ENCODE measurements around the gene DDRGK1.

DNA sequence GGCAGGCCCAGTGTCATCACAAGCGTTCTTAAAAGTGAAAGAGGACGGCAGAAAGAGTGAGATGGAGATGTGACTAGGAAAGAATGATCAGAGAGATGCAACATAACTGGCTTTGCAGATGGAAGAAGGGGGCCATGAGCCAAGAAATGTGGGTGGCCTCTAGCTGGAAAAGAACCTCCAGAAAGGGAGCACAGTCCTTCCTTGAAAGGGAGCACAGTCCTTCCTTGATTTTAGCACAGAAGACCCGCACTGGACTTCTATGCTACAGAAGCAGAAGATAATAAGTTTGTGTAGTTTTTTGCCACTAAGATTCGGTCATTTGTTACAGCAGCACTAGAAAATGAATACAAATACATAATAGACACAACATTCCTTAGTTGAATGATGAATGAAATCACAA lies 24.2 kb downstream of the DDRGK1 start:
- TF ChIP-seq, protein P1, sequence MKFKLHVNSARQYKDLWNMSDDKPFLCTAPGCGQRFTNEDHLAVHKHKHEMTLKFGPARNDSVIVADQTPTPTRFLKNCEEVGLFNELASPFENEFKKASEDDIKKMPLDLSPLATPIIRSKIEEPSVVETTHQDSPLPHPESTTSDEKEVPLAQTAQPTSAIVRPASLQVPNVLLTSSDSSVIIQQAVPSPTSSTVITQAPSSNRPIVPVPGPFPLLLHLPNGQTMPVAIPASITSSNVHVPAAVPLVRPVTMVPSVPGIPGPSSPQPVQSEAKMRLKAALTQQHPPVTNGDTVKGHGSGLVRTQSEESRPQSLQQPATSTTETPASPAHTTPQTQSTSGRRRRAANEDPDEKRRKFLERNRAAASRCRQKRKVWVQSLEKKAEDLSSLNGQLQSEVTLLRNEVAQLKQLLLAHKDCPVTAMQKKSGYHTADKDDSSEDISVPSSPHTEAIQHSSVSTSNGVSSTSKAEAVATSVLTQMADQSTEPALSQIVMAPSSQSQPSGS (IDR thresholded peaks at IDR 0.05; ENCODE audit: low read length), result no peak
- TF ChIP-seq EZH2 (IDR thresholded peaks at IDR 0.05; ENCODE audit: low read depth, low read length, severe bottlenecking) (no peak), SP1 (IDR thresholded peaks at IDR 0.05; ENCODE audit: low read depth, low read length) (no peak), MAFK (IDR thresholded peaks at IDR 0.05; ENCODE audit: low read depth, low read length) (no peak), RFX5 (IDR thresholded peaks at IDR 0.05; ENCODE audit: borderline replicate concordance, low read depth, low read length) (no peak), POLR2AphosphoS5 (IDR thresholded peaks at IDR 0.05; ENCODE audit: low read depth, low read length) (no peak), SIX5 (IDR thresholded peaks at IDR 0.05; ENCODE audit: low read depth, low read length) (no peak), POLR2A (IDR thresholded peaks at IDR 0.05; ENCODE audit: control extremely low read depth in 1 of 2, low read depth in 2 of 2, low read length in 2 of 2) (no peak), HDAC2 (IDR thresholded peaks at IDR 0.05; ENCODE audit: borderline replicate concordance in 1 of 2, low read depth in 2 of 2, low read length in 2 of 2) (no peak), SUZ12 (IDR thresholded peaks at IDR 0.05; ENCODE audit: low read length) (no peak), GABPA (IDR thresholded peaks at IDR 0.05; ENCODE audit: borderline replicate concordance, insufficient read depth, low read length) (no peak), PHF8 (conservative IDR thresholded peaks at IDR 0.05; ENCODE audit: low read depth, low read length) (no peak)
- TF ChIP-seq, protein P2, sequence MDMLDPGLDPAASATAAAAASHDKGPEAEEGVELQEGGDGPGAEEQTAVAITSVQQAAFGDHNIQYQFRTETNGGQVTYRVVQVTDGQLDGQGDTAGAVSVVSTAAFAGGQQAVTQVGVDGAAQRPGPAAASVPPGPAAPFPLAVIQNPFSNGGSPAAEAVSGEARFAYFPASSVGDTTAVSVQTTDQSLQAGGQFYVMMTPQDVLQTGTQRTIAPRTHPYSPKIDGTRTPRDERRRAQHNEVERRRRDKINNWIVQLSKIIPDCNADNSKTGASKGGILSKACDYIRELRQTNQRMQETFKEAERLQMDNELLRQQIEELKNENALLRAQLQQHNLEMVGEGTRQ (IDR thresholded peaks at IDR 0.05; ENCODE audit: low read length), result no peak
- TF ChIP-seq, protein P3, sequence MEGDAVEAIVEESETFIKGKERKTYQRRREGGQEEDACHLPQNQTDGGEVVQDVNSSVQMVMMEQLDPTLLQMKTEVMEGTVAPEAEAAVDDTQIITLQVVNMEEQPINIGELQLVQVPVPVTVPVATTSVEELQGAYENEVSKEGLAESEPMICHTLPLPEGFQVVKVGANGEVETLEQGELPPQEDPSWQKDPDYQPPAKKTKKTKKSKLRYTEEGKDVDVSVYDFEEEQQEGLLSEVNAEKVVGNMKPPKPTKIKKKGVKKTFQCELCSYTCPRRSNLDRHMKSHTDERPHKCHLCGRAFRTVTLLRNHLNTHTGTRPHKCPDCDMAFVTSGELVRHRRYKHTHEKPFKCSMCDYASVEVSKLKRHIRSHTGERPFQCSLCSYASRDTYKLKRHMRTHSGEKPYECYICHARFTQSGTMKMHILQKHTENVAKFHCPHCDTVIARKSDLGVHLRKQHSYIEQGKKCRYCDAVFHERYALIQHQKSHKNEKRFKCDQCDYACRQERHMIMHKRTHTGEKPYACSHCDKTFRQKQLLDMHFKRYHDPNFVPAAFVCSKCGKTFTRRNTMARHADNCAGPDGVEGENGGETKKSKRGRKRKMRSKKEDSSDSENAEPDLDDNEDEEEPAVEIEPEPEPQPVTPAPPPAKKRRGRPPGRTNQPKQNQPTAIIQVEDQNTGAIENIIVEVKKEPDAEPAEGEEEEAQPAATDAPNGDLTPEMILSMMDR (IDR thresholded peaks at IDR 0.05; ENCODE audit: control extremely low read depth in 1 of 3, insufficient read depth in 1 of 3, low read depth in 1 of 3, low read length in 3 of 3), result no peak
